GM19328 (cell line): ENCODE data around the gene CASP10.
"Not testable (repeated sequence)": the region's sequence is repeated elsewhere in the genome, so short reads cannot be mapped to it uniquely, and the experiment has no call there.

Experiments
- ATAC-seq: cut with Tn5 transposase; IDR thresholded peaks from one replicate; pipeline ENCODE4 v1.9.1; 2021; ENCODE audit warnings: mild to moderate bottlenecking, moderate library complexity; ENCODE audit not compliant: unreplicated experiment

The CASP10 gene

DNA sequence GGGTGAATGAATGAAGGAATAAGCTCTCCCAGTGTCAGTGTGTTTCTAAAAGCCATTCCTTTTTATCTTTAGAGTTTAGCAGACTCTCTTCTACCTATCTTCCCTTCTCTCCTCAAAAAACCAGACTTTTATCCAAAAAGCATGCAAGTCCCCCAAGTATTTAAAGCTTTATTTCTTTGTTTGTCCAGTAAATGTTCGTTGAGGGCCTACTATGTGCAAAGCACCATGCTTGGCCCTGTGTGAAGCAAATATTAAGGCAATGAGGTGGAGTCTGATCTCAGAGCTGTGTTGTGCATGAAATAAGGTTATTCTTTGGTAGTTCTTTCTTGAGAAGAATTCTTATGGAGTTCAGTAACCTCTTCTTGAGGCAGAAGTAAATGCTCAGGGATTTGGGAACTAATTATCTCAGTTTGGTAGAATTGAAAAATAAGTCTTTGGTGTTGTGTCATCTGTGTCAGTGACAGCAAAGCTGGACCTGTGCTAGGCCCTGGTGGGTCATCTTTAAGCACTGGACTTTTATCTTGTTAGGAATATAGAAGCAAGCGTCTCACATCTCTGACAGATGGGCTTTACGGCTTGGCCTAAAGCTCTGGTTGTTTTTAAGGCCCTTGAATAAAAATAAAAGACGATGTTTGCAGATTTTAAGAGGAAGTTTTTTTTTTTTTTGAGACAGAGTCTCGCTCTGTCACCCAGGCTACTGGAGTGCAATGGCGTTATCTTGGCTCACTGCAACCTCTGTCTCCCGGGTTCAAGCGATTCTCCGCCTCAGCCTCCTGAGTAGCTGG lies 28.1 kb upstream of the CASP10 start:
- ATAC-seq: no peak

- ATAC-seq: no peak
Observed at GRCh38 chr2:201156036-201156435, 26.9 kb upstream of the CASP10 start.

DNA sequence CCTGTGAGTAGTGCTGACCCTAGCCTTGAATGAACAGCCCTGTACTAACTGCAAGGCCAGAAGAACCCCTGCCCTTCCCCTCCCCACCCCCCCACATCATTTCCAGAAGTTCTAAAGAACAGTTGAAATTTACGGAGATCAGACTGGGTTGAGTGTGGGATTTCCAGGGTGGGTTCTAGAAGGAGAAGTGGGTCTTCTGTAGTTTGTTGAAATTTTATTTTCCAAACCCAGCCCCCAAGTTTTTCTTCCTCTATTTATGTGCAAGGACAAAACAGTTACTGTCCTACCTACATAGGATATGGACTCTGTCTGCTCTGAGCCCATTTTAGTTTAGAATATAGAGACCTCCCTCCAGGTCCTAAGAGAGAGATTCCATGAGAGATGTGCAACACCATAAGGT lies 26.3 kb upstream of the CASP10 start:
- no peak for ATAC-seq

- no peak for ATAC-seq
Observed at GRCh38 chr2:201157694-201158093, 25.2 kb upstream of the CASP10 start.

DNA sequence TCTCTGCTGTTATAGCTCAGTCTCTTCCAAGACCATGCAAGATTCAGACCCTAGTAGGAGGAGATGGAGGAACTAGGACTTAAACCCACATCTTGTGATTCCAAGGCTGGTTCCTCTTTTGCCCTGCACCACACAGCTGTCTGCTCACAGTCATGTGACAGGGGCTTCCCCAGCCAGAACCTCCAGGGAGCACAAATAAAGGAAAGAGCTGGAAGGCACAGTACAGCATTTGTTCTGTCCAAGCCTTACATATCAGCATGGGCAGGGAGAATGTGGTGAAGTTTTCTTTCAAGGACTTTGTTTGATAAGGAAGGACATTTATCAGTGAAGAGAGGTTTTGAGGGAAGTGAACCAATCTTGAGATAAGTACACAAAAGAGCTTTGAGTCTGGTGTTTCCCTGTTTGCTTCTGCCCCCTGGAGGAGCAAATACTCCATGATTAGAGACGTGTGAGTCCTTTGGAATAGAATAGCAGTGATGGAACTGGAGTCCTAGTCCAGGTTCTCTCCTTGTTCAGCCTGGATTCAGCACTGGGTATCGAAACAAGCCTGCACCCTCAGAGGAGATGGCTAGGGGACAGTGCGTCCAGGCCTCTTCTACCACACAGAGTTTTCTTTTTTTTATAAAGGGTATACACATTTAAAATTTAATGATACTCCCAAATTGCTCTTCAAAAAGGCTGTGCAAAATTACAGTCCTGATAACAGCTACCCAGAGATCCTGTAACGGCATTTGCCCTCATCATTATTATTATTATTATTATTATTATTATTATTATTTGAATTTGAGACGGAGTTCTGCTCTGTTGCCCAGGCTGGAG lies 24.6 kb upstream of the CASP10 start:
- ATAC-seq: peak; percentile 91

- ATAC-seq: no peak
Observed at GRCh38 chr2:201164166-201164565, 18.8 kb upstream of the CASP10 start.

DNA sequence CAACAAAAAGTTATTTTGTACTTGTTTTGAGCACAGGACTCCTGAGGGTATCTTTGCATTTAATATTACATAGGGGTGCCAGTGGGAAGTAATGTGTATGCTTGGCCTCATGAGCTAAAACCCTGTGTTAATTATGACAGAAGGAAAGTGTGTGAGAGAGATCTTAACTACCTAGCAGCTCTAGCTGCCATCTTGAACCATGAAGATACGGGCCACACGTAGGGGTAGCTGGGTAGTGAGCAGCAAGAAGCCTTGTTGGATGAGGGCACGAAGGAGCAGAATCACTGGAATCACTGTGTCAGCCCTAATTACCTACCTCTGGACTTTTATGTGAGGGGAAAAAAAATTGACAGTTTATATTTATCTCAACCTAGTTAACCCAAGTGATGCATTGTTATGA lies 15.4 kb upstream of the CASP10 start:
- ATAC-seq: no peak

DNA sequence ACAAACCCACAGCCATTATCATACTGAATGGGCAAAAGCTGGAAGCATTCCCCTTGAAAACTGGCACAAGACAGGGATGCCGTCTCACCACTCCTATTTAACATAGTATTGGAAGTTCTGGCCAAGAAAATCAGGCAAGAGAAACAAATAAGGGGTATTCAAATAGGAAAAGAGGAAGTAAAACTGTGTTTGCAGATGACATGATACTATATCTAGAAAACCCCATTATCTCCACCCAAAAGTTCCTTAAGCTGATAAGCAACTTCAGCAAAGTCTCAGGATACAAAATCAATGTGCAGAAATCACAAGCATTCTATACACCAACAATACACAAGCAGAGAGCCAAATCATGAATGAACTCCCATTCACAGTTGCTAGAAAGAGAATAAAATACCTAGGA lies 14.4 kb upstream of the CASP10 start:
- ATAC-seq: not testable (repeated sequence)

- no peak for ATAC-seq
Observed at GRCh38 chr2:201171259-201171814, 11.6 kb upstream of the CASP10 start.

GRCh38 chr2:201172279-201172678 lies 10.7 kb upstream of the CASP10 start:
- no peak for ATAC-seq

- ATAC-seq: no peak
Observed at GRCh38 chr2:201174687-201175086, 8.3 kb upstream of the CASP10 start.

GRCh38 chr2:201176081-201176481 lies 6.9 kb upstream of the CASP10 start:
- no peak for ATAC-seq

DNA sequence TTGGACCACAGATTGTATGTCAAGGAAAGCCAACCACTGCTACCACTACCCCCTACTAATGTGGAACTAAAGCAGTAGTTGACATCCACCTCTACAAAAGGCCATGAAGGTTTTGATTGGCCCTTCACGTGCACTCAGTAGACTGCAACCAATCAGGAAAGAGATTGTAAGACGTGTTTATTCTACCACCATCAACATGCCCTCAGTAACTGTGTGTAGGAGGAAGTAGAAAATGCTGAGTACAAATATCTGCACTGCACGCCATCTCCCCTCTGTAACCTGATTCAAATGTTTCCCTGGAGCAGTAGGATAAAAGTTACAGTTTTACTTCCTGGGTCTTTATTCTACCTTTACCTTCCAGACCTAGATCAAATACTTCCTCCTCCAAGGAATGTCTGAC lies 2.9 kb upstream of the CASP10 start:
- ATAC-seq: no peak

DNA sequence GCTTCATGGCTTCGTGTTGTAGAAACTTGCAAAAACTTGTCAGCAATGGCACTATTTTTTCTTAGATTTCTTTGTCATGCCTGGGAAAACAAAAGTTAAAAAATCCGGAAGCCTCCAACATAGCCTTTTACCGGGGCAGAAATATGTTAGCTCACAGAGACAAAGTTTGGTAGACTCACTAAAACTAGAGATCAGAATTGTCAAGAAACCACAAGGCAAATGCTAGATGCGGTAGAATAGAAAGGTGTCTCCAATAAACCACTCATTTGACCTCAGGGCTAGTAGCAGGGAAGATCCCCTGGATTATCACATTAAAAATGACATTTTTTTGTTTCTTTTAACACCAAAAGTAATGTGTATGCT lies 405 bp downstream of the CASP10 start:
- no peak for ATAC-seq

DNA sequence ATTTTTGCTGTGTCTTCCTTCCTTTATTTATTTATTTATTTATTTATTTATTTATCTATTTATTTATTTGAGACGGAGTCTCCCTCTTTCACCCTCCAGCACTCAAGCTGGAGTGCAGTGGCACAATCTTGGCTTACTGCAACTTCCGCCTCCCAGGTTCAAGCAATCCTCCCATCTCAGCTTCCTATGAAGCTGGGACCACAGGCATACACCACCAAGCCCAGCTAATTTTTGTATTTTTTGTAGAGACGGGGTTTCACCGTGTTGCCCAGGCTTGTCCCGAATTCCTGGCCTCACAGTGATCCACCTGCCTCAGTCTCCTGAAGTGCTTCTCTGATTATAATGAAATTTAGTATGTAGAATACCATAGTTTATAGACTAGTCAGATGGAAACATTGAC lies 894 bp downstream of the CASP10 start:
- ATAC-seq: not testable (repeated sequence)

DNA sequence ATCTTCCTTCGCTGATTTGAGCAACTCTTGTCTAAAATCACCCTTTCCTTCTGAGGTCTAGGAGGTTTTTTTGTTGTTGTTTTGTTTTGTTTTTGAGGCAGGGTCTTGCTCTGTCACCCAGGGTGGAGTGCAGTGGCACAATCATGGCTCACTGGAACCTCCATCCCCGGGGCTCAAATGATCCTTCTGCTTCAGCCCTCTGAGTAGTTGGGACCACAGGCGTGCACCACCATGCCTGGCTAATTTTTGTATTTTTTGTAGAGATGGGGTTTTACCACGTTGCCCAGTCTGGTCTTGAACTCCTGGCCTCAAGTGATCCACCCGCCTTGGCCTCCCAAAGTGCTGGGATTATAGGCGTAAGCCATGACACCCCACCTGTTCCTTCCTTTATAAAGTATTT lies 1.3 kb downstream of the CASP10 start:
- not testable (repeated sequence) for ATAC-seq

DNA sequence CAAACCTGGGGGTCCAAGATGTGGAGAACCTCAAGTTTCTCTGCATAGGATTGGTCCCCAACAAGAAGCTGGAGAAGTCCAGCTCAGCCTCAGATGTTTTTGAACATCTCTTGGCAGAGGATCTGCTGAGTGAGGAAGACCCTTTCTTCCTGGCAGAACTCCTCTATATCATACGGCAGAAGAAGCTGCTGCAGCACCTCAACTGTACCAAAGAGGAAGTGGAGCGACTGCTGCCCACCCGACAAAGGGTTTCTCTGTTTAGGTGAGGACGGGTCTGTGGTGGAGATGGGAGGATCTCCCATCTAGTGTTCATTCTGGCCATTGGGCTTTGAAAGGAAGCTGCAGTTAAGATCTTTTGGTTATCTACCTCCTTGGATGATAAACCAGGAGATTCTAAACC lies 2.9 kb downstream of the CASP10 start:
- ATAC-seq: no peak

DNA sequence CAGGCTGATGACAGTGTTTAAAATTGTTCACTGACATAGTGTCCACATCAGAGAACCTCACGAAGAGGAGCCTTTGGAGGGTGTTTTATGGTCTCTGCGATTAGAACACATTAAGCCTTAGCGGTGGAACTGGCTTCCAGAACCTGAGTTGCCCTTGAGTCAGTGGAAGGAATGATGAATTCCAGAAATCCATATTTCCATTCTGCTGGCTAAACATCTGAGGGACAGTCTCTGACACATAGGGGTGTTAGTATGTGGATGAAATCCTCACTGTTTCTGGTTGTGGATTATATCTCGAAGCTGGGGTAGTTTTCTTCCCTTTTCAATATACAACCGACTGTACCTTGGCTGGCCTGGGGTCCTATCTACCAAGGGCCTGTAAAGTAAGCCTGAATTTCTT lies 4.0 kb downstream of the CASP10 start:
- ATAC-seq: no peak

GRCh38 chr2:201188449-201188848 lies 5.5 kb downstream of the CASP10 start:
- ATAC-seq: no peak

DNA sequence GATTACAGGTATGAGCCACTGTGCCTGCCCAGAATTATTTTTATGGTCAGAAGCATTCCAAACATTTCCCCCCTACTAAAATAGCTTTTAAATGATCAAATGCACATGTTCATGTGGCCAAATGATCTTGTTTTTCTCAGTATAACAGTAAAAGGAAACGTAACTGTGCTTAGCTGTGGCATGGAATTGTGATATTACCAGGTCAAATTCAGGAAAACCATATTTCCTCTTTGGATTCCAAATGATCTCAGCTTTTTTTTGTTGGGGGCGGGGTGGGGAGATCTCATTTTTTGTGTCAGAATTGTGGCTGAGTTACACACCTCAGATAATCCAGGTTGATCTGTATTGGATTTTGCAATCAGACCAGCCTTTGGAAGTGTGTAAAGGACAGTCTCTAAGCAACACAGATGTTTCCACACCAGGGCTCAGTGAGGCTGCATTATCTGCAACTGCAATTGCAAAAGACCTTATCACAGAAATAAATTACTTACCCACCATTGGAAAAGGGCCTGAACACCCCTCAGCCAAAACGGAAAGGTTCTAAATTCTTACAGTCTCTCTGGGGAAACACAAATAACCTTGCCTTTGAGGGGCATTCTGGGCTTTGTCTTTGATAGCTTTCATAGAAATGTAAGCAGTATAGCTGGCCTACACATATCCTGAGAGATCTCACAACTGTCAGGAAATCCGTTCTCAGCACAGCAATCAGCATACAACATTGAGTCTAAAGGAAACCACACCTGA lies 8.4 kb downstream of the CASP10 start:
- no peak for ATAC-seq

DNA sequence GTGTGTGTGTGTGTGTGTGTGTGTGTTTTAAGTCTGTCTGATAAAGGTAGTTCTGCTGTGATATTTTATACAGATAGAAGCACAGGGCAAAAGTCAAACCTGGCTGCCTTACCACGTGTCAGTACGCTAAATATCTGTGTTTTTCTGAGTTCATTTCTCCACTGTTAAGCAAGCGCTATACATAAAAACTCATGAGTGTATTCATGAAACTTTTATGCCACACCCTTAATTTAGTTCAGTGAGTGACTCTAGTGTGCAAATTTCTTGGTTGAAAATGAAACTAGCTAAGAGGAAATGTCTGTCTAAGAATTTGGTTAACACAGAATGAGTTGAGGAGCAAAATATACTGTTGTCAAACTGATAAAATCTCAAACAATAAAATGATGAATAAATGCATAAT lies 11.2 kb downstream of the CASP10 start:
- peak; percentile 86 for ATAC-seq
